Ascending aorta (tissue), 2 donors: Measurements from ENCODE around the gene LDHD. TPM values are rescaled to one million over a fixed set of nuclear protein-coding genes. Genes with fewer than 3 reads are reported as not detected.

ENCODE experiments used
- DNase-seq, 2 donors: peaks; one replicate each; pipeline ENCODE4 v3.0.0-alpha.2; 2019; ENCODE audit warnings: low spot score in 2 of 2
- H3K27ac ChIP-seq, 2 donors: fragments of 200-600 bp; sonication (generic); one replicate each; pipeline ENCODE4 v1.5.1; 2016 to 2017; ENCODE audit warnings: mild to moderate bottlenecking in 1 of 2
- H3K27me3 ChIP-seq: fragments of 200-600 bp; sonication (generic); one replicate; pipeline ENCODE4 v1.5.1; 2017
- H3K36me3 ChIP-seq, 2 donors: fragments of 200-600 bp; sonication (generic); one replicate each; pipeline ENCODE4 v1.5.1; 2016
- H3K4me1 ChIP-seq, 2 donors: fragments of 200-600 bp; sonication (generic); one replicate each; pipeline ENCODE4 v1.5.1; 2016 to 2017; ENCODE audit warnings: mild to moderate bottlenecking in 1 of 2
- H3K4me3 ChIP-seq, 2 donors: fragments of 200-600 bp; sonication (generic); one replicate each; pipeline ENCODE4 v1.5.1; 2016 to 2017; ENCODE audit warnings: mild to moderate bottlenecking in 1 of 2
- H3K9me3 ChIP-seq, 2 donors: fragments of 200-600 bp; sonication (generic); one replicate each; pipeline ENCODE4 v1.5.1; 2016
- intact Hi-C: fragments of 100-400 bp; cut with DNase I; formaldehyde crosslinking; loops from one replicate; pipeline ENCODE4 v1.15.1; 2023
- total RNA-seq: library from RNA; depleted of rRNA; stranded (reverse); fragments of >200 nt; gene quantifications from one replicate; pipeline ENCODE4 v1.1.0, GENCODE V29; 2016
- TF ChIP-seq, protein P1 (sequence below), 3 experiments: fragments of 200-600 bp in 2 of 3; fragments of 450-650 bp in 1 of 3; sonication (generic) in 2 of 3; IDR thresholded peaks; one replicate each; pipeline ENCODE4 v1.5.1; 2016 to 2019; ENCODE audit warnings: antibody characterized with exemption in 3 of 3, mild to moderate bottlenecking in 1 of 3, moderate library complexity in 1 of 3

The LDHD gene
- total RNA-seq, 1 donor from 2014 or later, result 7.5 TPM

DNA sequence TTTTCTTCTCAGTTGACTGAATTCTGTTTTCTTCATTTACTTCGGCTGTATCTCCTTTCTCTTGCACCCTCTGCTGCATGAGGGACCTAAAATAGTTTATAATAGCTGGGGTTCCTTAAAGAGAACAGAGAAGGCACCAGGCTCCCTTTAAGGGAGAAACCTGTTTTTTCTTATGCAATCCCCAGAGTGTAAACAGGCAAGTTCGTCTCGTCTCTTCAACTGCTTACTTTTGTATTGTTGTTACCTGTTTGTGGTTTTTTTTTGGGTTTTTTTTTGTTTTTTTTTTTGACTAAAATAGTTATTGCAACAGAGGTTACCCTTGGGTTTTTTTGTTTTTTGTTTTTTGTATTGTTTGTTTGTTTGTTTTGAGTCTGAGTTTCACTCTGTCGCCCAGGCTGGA, 3.7 kb upstream of the LDHD start:
- Histone ChIP-seq H3K27ac (no peak overlapping the region), H3K4me3 (no peak overlapping the region), H3K9me3 (peaks cover 6 to 19% of the 10 kb centered on the region in 2 donors), H3K27me3 (no peaks in the 10 kb centered on the region), H3K4me1 (peaks cover 0 to 10% of the 10 kb centered on the region in 2 donors), H3K36me3 (no peaks in the 10 kb centered on the region)
- intact Hi-C loops, result no loop called here
- TF ChIP-seq, protein P1, sequence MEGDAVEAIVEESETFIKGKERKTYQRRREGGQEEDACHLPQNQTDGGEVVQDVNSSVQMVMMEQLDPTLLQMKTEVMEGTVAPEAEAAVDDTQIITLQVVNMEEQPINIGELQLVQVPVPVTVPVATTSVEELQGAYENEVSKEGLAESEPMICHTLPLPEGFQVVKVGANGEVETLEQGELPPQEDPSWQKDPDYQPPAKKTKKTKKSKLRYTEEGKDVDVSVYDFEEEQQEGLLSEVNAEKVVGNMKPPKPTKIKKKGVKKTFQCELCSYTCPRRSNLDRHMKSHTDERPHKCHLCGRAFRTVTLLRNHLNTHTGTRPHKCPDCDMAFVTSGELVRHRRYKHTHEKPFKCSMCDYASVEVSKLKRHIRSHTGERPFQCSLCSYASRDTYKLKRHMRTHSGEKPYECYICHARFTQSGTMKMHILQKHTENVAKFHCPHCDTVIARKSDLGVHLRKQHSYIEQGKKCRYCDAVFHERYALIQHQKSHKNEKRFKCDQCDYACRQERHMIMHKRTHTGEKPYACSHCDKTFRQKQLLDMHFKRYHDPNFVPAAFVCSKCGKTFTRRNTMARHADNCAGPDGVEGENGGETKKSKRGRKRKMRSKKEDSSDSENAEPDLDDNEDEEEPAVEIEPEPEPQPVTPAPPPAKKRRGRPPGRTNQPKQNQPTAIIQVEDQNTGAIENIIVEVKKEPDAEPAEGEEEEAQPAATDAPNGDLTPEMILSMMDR (IDR thresholded peaks at IDR 0.05), result no peak
- DNase-seq, result no peak

DNA sequence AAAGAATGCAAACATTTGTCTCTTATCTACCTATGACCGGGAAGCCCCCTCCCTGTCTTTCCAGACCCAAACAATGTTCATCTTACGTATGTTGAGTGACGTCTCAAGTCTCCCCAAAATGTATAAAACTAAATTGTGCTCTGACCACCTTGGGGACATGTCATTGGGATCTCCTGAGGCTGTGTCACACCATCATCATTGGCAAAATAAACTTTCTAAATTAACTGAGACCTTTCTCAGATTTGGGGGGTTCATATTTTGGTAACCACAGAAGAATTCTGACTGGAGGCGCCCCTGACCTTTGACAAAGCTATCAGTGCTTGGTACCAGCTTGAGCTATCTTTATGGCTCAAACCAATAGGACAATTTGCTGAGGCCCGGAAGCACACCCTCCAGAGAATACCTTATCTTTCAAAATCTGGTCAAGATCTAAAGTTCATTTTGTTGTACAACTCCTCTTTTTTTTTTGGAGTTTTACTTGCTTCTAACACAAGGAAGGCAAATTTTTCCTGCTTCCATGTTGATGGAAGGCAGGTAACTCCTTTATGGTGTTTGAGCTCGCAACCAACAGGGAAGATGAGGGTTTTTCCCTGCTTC, 2.5 kb upstream of the LDHD start:
- TF ChIP-seq, protein P1 (IDR thresholded peaks at IDR 0.05), result no peak
- no peak overlapping the region for H3K4me3 ChIP-seq
- intact Hi-C loops, result loop anchor here (10.0 kb wide), 1 partner anchor 414 kb away; the partner anchor contains the start of gene MLKL
- no peaks in the 10 kb centered on the region for H3K27me3 ChIP-seq
- DNase-seq, result no peak
- H3K9me3 ChIP-seq, result peaks cover 6 to 19% of the 10 kb centered on the region in 2 donors
- H3K4me1 ChIP-seq, result peaks cover 0 to 13% of the 10 kb centered on the region in 2 donors
- H3K27ac ChIP-seq, result no peak overlapping the region
- H3K36me3 ChIP-seq, result no peaks in the 10 kb centered on the region

DNA sequence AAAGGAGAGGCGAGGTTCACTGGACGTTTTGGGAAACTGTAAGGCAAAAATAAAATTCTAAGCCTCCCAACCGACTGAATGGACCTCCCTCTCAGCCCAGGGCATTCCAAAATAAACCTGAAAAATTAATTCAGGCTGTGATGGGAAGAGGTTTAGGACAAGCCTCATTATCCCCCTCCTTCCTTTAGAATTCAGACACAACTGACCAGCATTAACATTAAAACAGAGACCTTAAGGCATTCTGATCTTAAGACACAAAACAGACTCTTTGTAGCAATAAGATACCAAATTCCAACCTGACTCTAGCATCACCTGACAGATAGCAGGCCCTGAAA, 298 bp upstream of the LDHD start:
- Histone ChIP-seq H3K4me1 (peaks cover 0 to 13% of the 10 kb centered on the region in 2 donors), H3K9me3 (peaks cover under 1 to 9% of the 10 kb centered on the region in 2 donors), H3K36me3 (peaks cover 0 to 3% of the 10 kb centered on the region in 2 donors), H3K27ac (no peak overlapping the region), H3K4me3 (peak overlapping the region in 1 of 2 donors; percentile 58), H3K27me3 (no peaks in the 10 kb centered on the region)
- TF ChIP-seq, protein P1 (IDR thresholded peaks at IDR 0.05), result no peak
- no peak for DNase-seq
- intact Hi-C loops, result loop anchor here (2.0 to 10.0 kb wide), 2 partner anchors 32 to 412 kb away; partner anchors contain the start of genes MLKL and ZFP1

DNA sequence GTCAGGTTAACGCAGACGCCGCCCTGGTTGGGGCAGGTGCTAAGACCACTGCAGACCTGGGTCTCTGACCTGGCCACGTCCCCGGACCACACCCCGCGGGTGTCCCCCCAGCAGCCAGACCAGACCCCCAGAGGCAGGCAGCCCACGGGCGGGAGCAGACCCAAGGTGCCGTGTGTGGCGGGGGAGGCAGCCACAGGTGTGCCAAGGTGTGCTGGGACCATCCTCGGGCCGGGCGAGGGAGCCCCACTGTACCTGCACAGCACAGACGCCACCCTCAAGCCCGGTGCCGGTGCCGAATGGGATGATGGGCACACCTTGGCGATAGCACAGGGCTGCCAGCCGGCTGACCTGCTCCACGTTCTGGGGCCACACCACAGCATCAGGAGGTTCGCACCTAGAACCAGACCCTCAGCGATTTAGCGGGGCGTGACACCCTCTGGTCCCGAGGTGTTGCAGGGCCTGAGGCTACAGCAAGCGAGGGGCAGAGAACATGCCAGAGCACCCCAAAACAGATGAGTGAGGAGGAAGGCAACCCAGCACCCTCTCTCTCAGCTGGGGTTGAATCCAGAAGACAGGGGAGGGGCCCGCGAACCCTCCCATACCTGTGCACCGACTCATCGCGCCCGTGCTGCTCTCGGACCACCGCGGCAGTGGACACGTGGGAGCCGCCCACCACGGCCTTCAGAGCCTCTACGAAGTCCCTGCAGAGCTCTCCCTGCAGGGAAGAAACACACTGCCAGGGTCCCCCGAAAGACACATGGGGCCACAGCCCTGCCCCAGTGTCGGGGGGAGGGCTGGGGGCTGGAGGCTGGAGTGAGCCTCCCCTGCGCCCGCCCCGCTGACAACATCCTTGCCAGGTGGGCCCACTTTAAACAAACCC, 1.4 kb downstream of the LDHD start:
- Histone ChIP-seq H3K9me3 (no peaks in the 10 kb centered on the region), H3K36me3 (peaks cover 0 to 3% of the 10 kb centered on the region in 2 donors), H3K27me3 (no peaks in the 10 kb centered on the region), H3K4me3 (peak overlapping the region in 1 of 2 donors; percentile 58), H3K4me1 (peaks cover 2 to 23% of the 10 kb centered on the region in 2 donors), H3K27ac (no peak overlapping the region)
- TF ChIP-seq, protein P1 (IDR thresholded peaks at IDR 0.05), result no peak
- intact Hi-C loops, result loop anchor here (10.0 kb wide), 1 partner anchor 410 kb away; the partner anchor contains the start of gene MLKL
- DNase-seq, result no peak

DNA sequence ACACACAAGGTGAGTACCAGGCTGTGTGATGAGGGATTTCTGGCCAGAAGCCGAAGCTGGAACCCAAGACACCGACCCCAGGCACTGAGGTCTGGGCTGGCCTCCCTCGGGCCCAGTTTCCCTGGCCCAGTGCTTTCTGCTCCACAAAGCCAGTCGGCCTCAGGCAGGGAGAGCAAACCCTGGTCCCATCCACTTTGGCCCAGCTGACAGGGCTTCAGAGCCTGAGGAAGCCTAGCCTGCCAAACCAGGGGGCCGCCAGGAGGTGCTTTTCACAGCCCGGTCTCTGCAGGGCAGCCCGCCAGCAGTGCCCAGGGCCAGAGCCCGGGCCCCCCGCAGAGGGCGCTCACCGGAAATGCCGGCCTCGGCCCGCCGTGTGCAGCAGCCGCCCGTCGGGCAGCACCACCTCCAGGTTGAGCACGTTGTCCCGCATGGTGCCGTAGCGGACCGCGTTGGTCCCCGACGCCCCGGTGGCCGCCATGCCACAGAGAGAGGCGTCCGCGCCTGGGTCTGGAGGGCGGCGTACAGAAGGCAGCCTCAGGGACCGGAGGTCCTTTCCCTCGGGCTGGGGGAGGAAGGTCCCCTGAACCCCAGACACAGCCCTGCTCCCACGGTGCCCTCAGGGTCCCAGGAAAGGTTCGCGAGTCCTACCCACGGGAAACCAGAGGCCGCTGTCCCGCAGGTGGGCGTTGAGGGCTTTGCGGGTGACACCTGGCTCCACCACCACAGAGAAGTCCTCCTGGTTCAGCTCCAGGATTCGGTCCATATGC, 2.2 kb downstream of the LDHD start:
- no peak for DNase-seq
- peaks cover 0 to 3% of the 10 kb centered on the region in 2 donors for H3K36me3 ChIP-seq
- TF ChIP-seq, protein P1 (IDR thresholded peaks at IDR 0.05), result no peak
- intact Hi-C loops, result loop anchor here (10.0 kb wide), 1 partner anchor 410 kb away; the partner anchor contains the start of gene MLKL
- no peak overlapping the region for H3K27ac ChIP-seq
- peaks cover 8 to 32% of the 10 kb centered on the region in 2 donors for H3K4me1 ChIP-seq
- H3K27me3 ChIP-seq, result no peaks in the 10 kb centered on the region
- H3K4me3 ChIP-seq, result no peak overlapping the region
- no peaks in the 10 kb centered on the region for H3K9me3 ChIP-seq
